WTC11 (cell line): Measurements from ENCODE around the gene MGAT5B. TPM values are rescaled to one million over a fixed set of nuclear protein-coding genes. Genes with fewer than 3 reads are reported as not detected.

Source experiments
- ATAC-seq: fragments of 200-7000 bp; cut with Tn5 transposase; 2 replicates; pipeline ENCODE4 v1.10.0; 2021; ENCODE audit warnings: mild to moderate bottlenecking, moderate library complexity
- CTCF ChIA-PET: fragments of 300-600 bp; sonication (Branson Sonifier 250); formaldehyde crosslinking; loops from one replicate; lab custom pipeline; 2021; ENCODE audit warnings: antibody characterized with exemption; lab: Charles Lee
- POLR2A ChIA-PET: fragments of 350-600 bp; sonication (Branson Sonifier 250); formaldehyde crosslinking; loops from one replicate; lab custom pipeline; 2021; ENCODE audit warnings: antibody characterized with exemption; lab: Charles Lee
- DNase-seq: peaks from one replicate; pipeline ENCODE4 v3.0.0; 2021; ENCODE audit warnings: low spot score
- H3K27ac Mint-ChIP-seq: 2 replicates; pipeline ENCODE4 v1.8.0; 2021; ENCODE audit warnings: mixed read lengths
- H3K27me3 Mint-ChIP-seq: 2 replicates; pipeline ENCODE4 v1.8.0; 2021; ENCODE audit warnings: low read depth, mild to moderate bottlenecking, moderate library complexity, mixed read lengths
- H3K36me3 Mint-ChIP-seq: 2 replicates; pipeline ENCODE4 v1.8.0; 2021; ENCODE audit warnings: mixed read lengths
- H3K4me1 Mint-ChIP-seq: 2 replicates; pipeline ENCODE4 v1.8.0; 2022; ENCODE audit warnings: mixed read lengths
- H3K4me3 Mint-ChIP-seq: 2 replicates; pipeline ENCODE4 v1.8.0; 2021; ENCODE audit warnings: mild to moderate bottlenecking, moderate library complexity, mixed read lengths
- H3K9me3 Mint-ChIP-seq: 2 replicates; pipeline ENCODE4 v1.8.0; 2021; ENCODE audit warnings: mixed read lengths
- CREM ChIP-seq: sonication (generic); formaldehyde crosslinking; IDR thresholded peaks from 2 replicates; pipeline ENCODE4 v1.8.1; 2022; ENCODE audit warnings: mild to moderate bottlenecking, missing genetic modification reagents, moderate library complexity
- CTCF ChIP-seq: fragments of 200-600 bp; IDR thresholded peaks from 2 replicates; pipeline ENCODE4 v1.8.0; 2022; ENCODE audit warnings: antibody characterized with exemption
- E2F4 ChIP-seq: sonication (generic); formaldehyde crosslinking; IDR thresholded peaks from 2 replicates; pipeline ENCODE4 v1.8.1; 2022; ENCODE audit warnings: low read depth, mild to moderate bottlenecking, moderate library complexity, missing genetic modification reagents, borderline replicate concordance
- FOXP4 ChIP-seq: sonication (generic); formaldehyde crosslinking; IDR thresholded peaks from 2 replicates; pipeline ENCODE4 v1.8.0; 2022; ENCODE audit warnings: mild to moderate bottlenecking, missing genetic modification reagents
- JAZF1 ChIP-seq: fragments of 250-450 bp; sonication (Bioruptor Pico); IDR thresholded peaks from 2 replicates; pipeline ENCODE4 v1.9.0; 2021; ENCODE audit warnings: moderate library complexity, mild to moderate bottlenecking, inconsistent platforms
- MAX ChIP-seq: sonication (generic); formaldehyde crosslinking; IDR thresholded peaks from 2 replicates; pipeline ENCODE4 v1.8.0; 2022; ENCODE audit warnings: mild to moderate bottlenecking, missing genetic modification reagents
- MXD4 ChIP-seq: fragments of 250-450 bp; sonication (Bioruptor Pico); IDR thresholded peaks from 2 replicates; pipeline ENCODE4 v1.8.0; 2021; ENCODE audit warnings: mild to moderate bottlenecking, moderate library complexity, borderline replicate concordance
- NR2C2 ChIP-seq: sonication (generic); formaldehyde crosslinking; IDR thresholded peaks from 2 replicates; pipeline ENCODE4 v1.8.0; 2022; ENCODE audit warnings: mild to moderate bottlenecking, missing genetic modification reagents
- PREB ChIP-seq: sonication (generic); formaldehyde crosslinking; IDR thresholded peaks from 2 replicates; pipeline ENCODE4 v1.8.1; 2022; ENCODE audit warnings: mild to moderate bottlenecking, missing genetic modification reagents, moderate library complexity, borderline replicate concordance
- SMAD3 ChIP-seq: sonication (generic); formaldehyde crosslinking; IDR thresholded peaks from 2 replicates; pipeline ENCODE4 v1.8.0; 2022; ENCODE audit warnings: missing genetic modification reagents, mild to moderate bottlenecking, borderline replicate concordance
- TEAD4 ChIP-seq: sonication (generic); formaldehyde crosslinking; IDR thresholded peaks from 2 replicates; pipeline ENCODE4 v1.8.0; 2022; ENCODE audit warnings: mild to moderate bottlenecking, missing genetic modification reagents
- ZNF532 ChIP-seq: fragments of 250-450 bp; sonication (Bioruptor Pico); IDR thresholded peaks from 2 replicates; pipeline ENCODE4 v1.9.0; 2021; ENCODE audit warnings: mild to moderate bottlenecking, borderline replicate concordance
- total RNA-seq: library from RNA; stranded (reverse); gene quantifications from 3 replicates; pipeline ENCODE4 v1.2.3, GENCODE V29; 2021

The MGAT5B gene
- total RNA-seq, 1 experiment from 2014 or later: 11.6 TPM

GRCh38 chr17:76915840-76916510, 47.8 kb downstream of the MGAT5B start (continued):
- no peak for TF ChIP-seq ZNF532 (CRISPR knock-in tag)
- no peak for TF ChIP-seq NR2C2 (CRISPR knock-in tag)

GRCh38 chr17:76917829-76918228, 49.6 kb downstream of the MGAT5B start:
- DNase-seq: no peak
- TF ChIP-seq TEAD4 (CRISPR knock-in tag) (no peak), MAX (CRISPR knock-in tag) (no peak), MXD4 (CRISPR knock-in tag) (no peak), CREM (no peak), PREB (CRISPR knock-in tag) (no peak), FOXP4 (CRISPR knock-in tag) (no peak), CTCF (no peak), SMAD3 (CRISPR knock-in tag) (no peak), E2F4 (CRISPR knock-in tag) (no peak), JAZF1 (CRISPR knock-in tag) (no peak)
- no peak for ATAC-seq
- no peaks in the 10 kb centered on the region for H3K27me3 Mint-ChIP-seq
- no peak overlapping the region for H3K4me3 Mint-ChIP-seq
- no peak overlapping the region for H3K27ac Mint-ChIP-seq
- peaks cover 19% of the 10 kb centered on the region for H3K4me1 Mint-ChIP-seq
- ChIA-PET POLR2A (no interaction called here), CTCF (interaction anchor here (1.3 to 2.5 kb wide), 5 partner anchors 9 to 138 kb away, joined by 3 to 12 read pairs (median 8); partner anchors contain the start of gene MGAT5B)
- H3K9me3 Mint-ChIP-seq: no peaks in the 10 kb centered on the region
- no peaks in the 10 kb centered on the region for H3K36me3 Mint-ChIP-seq
